GM23248 (cell line): Measurements from ENCODE around the gene KBTBD3. TPM values are rescaled to one million over a fixed set of nuclear protein-coding genes. Genes with fewer than 3 reads are reported as not detected.

ENCODE experiments used
- DNase-seq: peaks from one replicate; pipeline ENCODE4 v3.0.0-alpha.2; 2015
- H2AFZ ChIP-seq: fragments of 200-600 bp; sonication (generic); 2 replicates; pipeline ENCODE4 v1.6.1; 2016; ENCODE audit warnings: antibody characterized with exemption
- H3F3A ChIP-seq: fragments of 200-600 bp; sonication (generic); 2 replicates; pipeline ENCODE4 v1.6.1; 2016; ENCODE audit warnings: mild to moderate bottlenecking, antibody characterized with exemption, mixed run types; ENCODE audit not compliant: insufficient read depth
- H3K27ac ChIP-seq: fragments of 200-600 bp; sonication (generic); 2 replicates; pipeline ENCODE4 v1.5.1; 2016; ENCODE audit warnings: mild to moderate bottlenecking
- H3K27me3 ChIP-seq: fragments of 200-600 bp; sonication (generic); replicated peaks from 2 replicates; pipeline ENCODE4 v1.6.1; 2016; ENCODE audit warnings: mild to moderate bottlenecking; ENCODE audit not compliant: insufficient read depth
- H3K36me3 ChIP-seq: fragments of 200-600 bp; sonication (generic); 2 replicates; pipeline ENCODE4 v1.6.1; 2016; ENCODE audit warnings: low read depth, mild to moderate bottlenecking
- H3K4me1 ChIP-seq: fragments of 200-600 bp; sonication (generic); 2 replicates; pipeline ENCODE4 v1.6.1; 2016; ENCODE audit warnings: mild to moderate bottlenecking; ENCODE audit not compliant: insufficient read depth
- H3K4me2 ChIP-seq: fragments of 200-600 bp; sonication (generic); one replicate; pipeline ENCODE4 v1.6.1; 2016; ENCODE audit warnings: mild to moderate bottlenecking; ENCODE audit not compliant: unreplicated experiment
- H3K4me3 ChIP-seq: fragments of 200-600 bp; sonication (generic); 2 replicates; pipeline ENCODE4 v1.5.1; 2016; ENCODE audit warnings: mild to moderate bottlenecking
- H3K79me2 ChIP-seq: fragments of 200-600 bp; sonication (generic); 2 replicates; pipeline ENCODE4 v1.6.1; 2016; ENCODE audit warnings: mild to moderate bottlenecking; ENCODE audit not compliant: insufficient read depth
- H3K9ac ChIP-seq: fragments of 200-600 bp; sonication (generic); 2 replicates; pipeline ENCODE4 v1.6.1; 2016; ENCODE audit warnings: mild to moderate bottlenecking
- H3K9me2 ChIP-seq: fragments of 200-600 bp; sonication (generic); 2 replicates; pipeline ENCODE4 v1.6.1; 2016; ENCODE audit warnings: mixed run types, mild to moderate bottlenecking, moderate library complexity; ENCODE audit not compliant: insufficient read depth
- H3K9me3 ChIP-seq: fragments of 200-600 bp; sonication (generic); one replicate; pipeline ENCODE4 v1.6.1; 2017; ENCODE audit warnings: low read depth
- H4K20me1 ChIP-seq: fragments of 200-600 bp; sonication (generic); 2 replicates; pipeline ENCODE4 v1.6.0; 2016; ENCODE audit not compliant: insufficient read depth
- EZH2 ChIP-seq: fragments of 200-600 bp; sonication (generic); IDR thresholded peaks from 2 replicates; pipeline ENCODE4 v1.6.1; 2018; ENCODE audit warnings: antibody characterized with exemption, mild to moderate bottlenecking; ENCODE audit not compliant: insufficient read depth, poor library complexity, severe bottlenecking
- EZH2phosphoT487 ChIP-seq: fragments of 200-600 bp; sonication (generic); IDR thresholded peaks from 2 replicates; pipeline ENCODE4 v1.6.1; 2018; ENCODE audit warnings: antibody characterized with exemption, moderate library complexity, mild to moderate bottlenecking, low read depth; ENCODE audit not compliant: insufficient read depth
- WGBS, 2 experiments: methylation state at CpG; one replicate each; pipeline ENCODE4 v1.1.6; 2015 to 2017; ENCODE audit warnings: low lambda C conversion rate in 2 of 2, low coverage in 1 of 2; ENCODE audit errors: missing lambda C conversion rate in 2 of 2; 5-methylcytosine and 5-hydroxymethylcytosine counted together
- in situ Hi-C: fragments of 300-500 bp; cut with MboI; formaldehyde crosslinking; loops from 2 replicates; pipeline ENCODE4 v1.15.0; 2020
- polyA plus RNA-seq: library from polyadenylated mRNA; unstranded; fragments of >200 nt; fragmentation: Nextera tagmentation; extraction: Ambion mirVana; gene quantifications from 2 replicates; pipeline ENCODE4 v1.2.1, GENCODE V29; 2016
- total RNA-seq: library from RNA; depleted of rRNA; stranded (reverse); fragments of >200 nt; shearing (Covaris generic); gene quantifications from 2 replicates; pipeline ENCODE4 v1.2.3, GENCODE V29; 2014; rRNA removed

The KBTBD3 gene
- total RNA-seq (1.3 and 3.6 TPM in 2 replicates), polyA plus RNA-seq (6.6 and 7.7 TPM in 2 replicates)

GRCh38 chr11:106076919-106077608 lies at the start of gene KBTBD3:
Gene KBTBD3, minus strand, starts transcription at chr11:106077347. Its CDS starts 18,250 bp downstream, at chr11:106059097.
- in situ Hi-C loops = no loop called here
- peak; percentile 100 for DNase-seq
- WGBS, 2 experiments = 1% methylated on average over 32 to 37 of the region's 37 CpGs

GRCh38 chr11:106121570-106122320 lies 44.6 kb upstream of the KBTBD3 start:
- Histone ChIP-seq H3K9ac (no peak overlapping the region), H3K9me3 (no peaks in the 10 kb centered on the region), H3K4me3 (no peak overlapping the region), H3K27ac (no peak overlapping the region), H3K4me1 (no peaks in the 10 kb centered on the region), H3K27me3 (peaks cover 9% of the 10 kb centered on the region), H2AFZ (no peak overlapping the region), H3K36me3 (no peaks in the 10 kb centered on the region), H3K4me2 (no peak overlapping the region), H3K79me2 (no peaks in the 10 kb centered on the region), H4K20me1 (no peaks in the 10 kb centered on the region), H3K9me2 (no peaks in the 10 kb centered on the region), H3F3A (no peaks in the 10 kb centered on the region)
- in situ Hi-C loops = no loop called here
- 34 to 35% methylated on average over 6 of the region's 6 CpGs for WGBS, 2 experiments
- TF ChIP-seq EZH2 (no peak), EZH2phosphoT487 (no peak)
- no peak for DNase-seq

More at GRCh38 chr11:106076919-106077608, at the start of gene KBTBD3:
- Histone ChIP-seq H4K20me1 (no peaks in the 10 kb centered on the region; the same call in 1 of the 2 replicates), H3K9ac (peak within 1 kb of the TSS; percentile 96), H3K27me3 (no peaks in the 10 kb centered on the region), H2AFZ (peak within 1 kb of the TSS; percentile 95), H3K4me3 (peak within 1 kb of the TSS; percentile 87), H3K4me1 (peaks cover 15% of the 10 kb centered on the region; the same call in 1 of the 2 replicates), H3K9me3 (no peaks in the 10 kb centered on the region), H3K36me3 (peaks cover 22% of the 10 kb centered on the region), H3K9me2 (no peaks in the 10 kb centered on the region), H3K27ac (peak within 1 kb of the TSS; percentile 88), H3K4me2 (peak within 1 kb of the TSS; percentile 90), H3F3A (no peaks in the 10 kb centered on the region), H3K79me2 (peaks cover 43% of the 10 kb centered on the region)
- no peak for TF ChIP-seq EZH2
- TF ChIP-seq EZH2phosphoT487 = no peak

- DNase-seq = no peak
- in situ Hi-C loops = no loop called here
- Histone ChIP-seq H4K20me1 (no peaks in the 10 kb centered on the region), H3F3A (no peaks in the 10 kb centered on the region; the same call in 1 of the 2 replicates), H3K4me2 (no peak overlapping the region), H3K4me3 (no peak overlapping the region), H3K9me3 (no peaks in the 10 kb centered on the region), H3K9ac (no peak overlapping the region), H3K4me1 (peaks cover 7% of the 10 kb centered on the region; the same call in 1 of the 2 replicates), H3K79me2 (no peaks in the 10 kb centered on the region), H3K27me3 (no peaks in the 10 kb centered on the region), H3K9me2 (no peaks in the 10 kb centered on the region), H3K27ac (no peak overlapping the region), H3K36me3 (no peaks in the 10 kb centered on the region), H2AFZ (no peak overlapping the region)
- 58 to 61% methylated on average over 6 of the region's 6 CpGs for WGBS, 2 experiments
- TF ChIP-seq EZH2 (no peak), EZH2phosphoT487 (no peak)
Observed at GRCh38 chr11:106105986-106106385, 28.8 kb upstream of the KBTBD3 start.

- DNase-seq = peak; percentile 59
- no peaks in the 10 kb centered on the region for H3K9me3 ChIP-seq
- in situ Hi-C loops = no loop called here
- H2AFZ ChIP-seq = no peak overlapping the region
- H3K4me2 ChIP-seq = no peak overlapping the region
- H3K4me1 ChIP-seq = peaks cover 7% of the 10 kb centered on the region; the same call in 1 of the 2 replicates
- WGBS, 2 experiments = 48 to 64% methylated on average over 1 of the region's 1 CpG
- no peaks in the 10 kb centered on the region for H3K27me3 ChIP-seq
- no peaks in the 10 kb centered on the region for H3K79me2 ChIP-seq
- H3K4me3 ChIP-seq = no peak overlapping the region
- TF ChIP-seq EZH2phosphoT487 (no peak), EZH2 (no peak)
- H3K9me2 ChIP-seq = no peaks in the 10 kb centered on the region
- no peaks in the 10 kb centered on the region; the same call in 1 of the 2 replicates for H3F3A ChIP-seq
- peaks cover 22% of the 10 kb centered on the region for H3K36me3 ChIP-seq
- no peaks in the 10 kb centered on the region for H4K20me1 ChIP-seq
- H3K27ac ChIP-seq = no peak overlapping the region
- H3K9ac ChIP-seq = no peak overlapping the region
Observed at GRCh38 chr11:106101819-106102218, 24.7 kb upstream of the KBTBD3 start.
